ENCODE measurements around the gene GALNS. TPM values are rescaled to one million over a fixed set of nuclear protein-coding genes. Genes with fewer than 3 reads are reported as not detected.
A peak's percentile ranks its signal among the peaks of the same experiment; 100 is the strongest.

GALNS gene
- total RNA-seq, 2 experiments from 2014 or later = 18.4 to 19.7 TPM

DNA sequence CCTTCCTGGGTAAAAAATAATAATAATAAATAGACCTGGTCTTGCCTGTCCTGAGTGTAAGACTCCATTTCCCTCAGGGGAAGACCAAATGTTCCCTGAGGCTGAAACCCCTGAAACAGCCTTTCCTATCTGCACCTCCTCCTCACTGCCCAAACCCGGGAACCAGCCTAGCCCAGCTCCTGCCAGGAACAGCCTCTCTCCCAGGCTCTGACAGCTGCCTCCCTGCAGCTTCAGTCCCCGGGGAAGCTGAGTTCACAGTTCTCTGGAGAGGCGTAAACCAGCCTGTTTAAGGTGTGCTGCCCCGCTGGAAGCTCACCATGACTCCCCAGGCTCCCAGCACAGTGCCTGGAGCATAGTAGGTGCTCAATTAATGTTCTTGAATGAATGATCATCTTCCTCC lies 60.5 kb downstream of the GALNS start:
- Histone ChIP-seq H3K4me3 (ENCODE audit: low read length) (no peak overlapping the region), H3K36me3 (ENCODE audit: insufficient read depth, low read length) (no peaks in the 10 kb centered on the region), H3K27ac (ENCODE audit: low read depth in 1 of 2, low read length in 2 of 2) (peak overlapping the region in 1 of 2 donors; percentile 60), H3K9me3 (ENCODE audit: control insufficient read depth in 1 of 2, insufficient read depth in 1 of 2, low read length in 2 of 2) (no peaks in the 10 kb centered on the region), H3K4me1 (ENCODE audit: insufficient read depth, low read length) (peaks cover 66% of the 10 kb centered on the region), H3K27me3 (ENCODE audit: control insufficient read depth in 1 of 2, insufficient read depth in 2 of 2, low read length in 2 of 2) (no peaks in the 10 kb centered on the region)
- H3K4me3 Mint-ChIP-seq = no peak overlapping the region
- no peaks in the 10 kb centered on the region for H3K36me3 Mint-ChIP-seq (ENCODE audit: low read depth)
- DNase-seq (no peak), ATAC-seq (ENCODE audit: poor library complexity) (no peak)
- ChIA-PET POLR2A (interaction anchor here (1.2 to 3.8 kb wide), 2 partner anchors 15 kb away, joined by 3 to 22 read pairs; partner anchors contain the start of gene APRT), CTCF (no interaction called here)
- H3K9me3 Mint-ChIP-seq = no peaks in the 10 kb centered on the region
- intact Hi-C loops (cut with DNase I, micrococcal nuclease) = no loop called here
- H3K27me3 Mint-ChIP-seq = no peaks in the 10 kb centered on the region
- TF ChIP-seq, protein P1, sequence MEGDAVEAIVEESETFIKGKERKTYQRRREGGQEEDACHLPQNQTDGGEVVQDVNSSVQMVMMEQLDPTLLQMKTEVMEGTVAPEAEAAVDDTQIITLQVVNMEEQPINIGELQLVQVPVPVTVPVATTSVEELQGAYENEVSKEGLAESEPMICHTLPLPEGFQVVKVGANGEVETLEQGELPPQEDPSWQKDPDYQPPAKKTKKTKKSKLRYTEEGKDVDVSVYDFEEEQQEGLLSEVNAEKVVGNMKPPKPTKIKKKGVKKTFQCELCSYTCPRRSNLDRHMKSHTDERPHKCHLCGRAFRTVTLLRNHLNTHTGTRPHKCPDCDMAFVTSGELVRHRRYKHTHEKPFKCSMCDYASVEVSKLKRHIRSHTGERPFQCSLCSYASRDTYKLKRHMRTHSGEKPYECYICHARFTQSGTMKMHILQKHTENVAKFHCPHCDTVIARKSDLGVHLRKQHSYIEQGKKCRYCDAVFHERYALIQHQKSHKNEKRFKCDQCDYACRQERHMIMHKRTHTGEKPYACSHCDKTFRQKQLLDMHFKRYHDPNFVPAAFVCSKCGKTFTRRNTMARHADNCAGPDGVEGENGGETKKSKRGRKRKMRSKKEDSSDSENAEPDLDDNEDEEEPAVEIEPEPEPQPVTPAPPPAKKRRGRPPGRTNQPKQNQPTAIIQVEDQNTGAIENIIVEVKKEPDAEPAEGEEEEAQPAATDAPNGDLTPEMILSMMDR (IDR thresholded peaks at IDR 0.05) = no peak
- peak overlapping the region; percentile 71 for H3K27ac Mint-ChIP-seq
- peaks cover 54% of the 10 kb centered on the region for H3K4me1 Mint-ChIP-seq (ENCODE audit: low read depth)

DNA sequence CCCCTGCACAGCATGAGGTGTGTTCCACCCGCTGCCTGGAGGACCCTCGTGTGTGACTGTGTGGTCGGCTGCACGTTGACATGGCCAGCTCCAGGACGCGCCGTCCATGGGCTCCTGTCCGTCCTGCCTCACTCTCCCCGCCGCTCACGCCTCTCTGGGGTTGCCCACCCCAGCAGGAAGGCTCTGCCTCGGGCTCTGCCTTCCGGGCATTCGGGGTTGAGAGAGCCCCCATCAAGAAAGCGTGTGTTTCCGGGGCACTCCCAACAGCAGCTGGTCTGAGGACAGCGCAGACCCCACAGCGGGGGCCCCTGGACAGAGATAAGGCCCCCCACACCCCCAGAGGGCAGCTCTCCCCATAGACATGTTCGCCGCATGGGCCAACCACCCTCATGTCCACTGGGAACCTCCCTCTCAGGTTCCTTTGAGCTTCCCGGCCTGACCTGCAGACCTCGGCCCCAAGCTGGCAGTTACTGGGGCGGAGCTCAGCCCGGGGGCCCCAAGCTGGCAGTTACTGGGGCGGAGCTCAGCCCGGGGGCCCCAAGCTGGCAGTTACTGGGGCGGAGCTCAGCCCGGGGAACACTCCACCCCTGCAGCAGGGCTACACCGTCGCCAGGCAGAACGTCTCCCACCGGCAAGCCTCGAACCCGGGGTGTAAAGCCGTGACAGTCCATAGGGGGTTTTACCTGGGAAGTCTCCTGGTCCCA lies 63.3 kb downstream of the GALNS start:
- Mint-ChIP-seq H3K27me3 (no peaks in the 10 kb centered on the region), H3K4me3 (peak overlapping the region; percentile 25), H3K36me3 (ENCODE audit: low read depth) (no peaks in the 10 kb centered on the region), H3K4me1 (ENCODE audit: low read depth) (peaks cover 59% of the 10 kb centered on the region), H3K9me3 (no peaks in the 10 kb centered on the region), H3K27ac (peak overlapping the region; percentile 84)
- Histone ChIP-seq H3K27me3 (ENCODE audit: control insufficient read depth in 1 of 2, insufficient read depth in 2 of 2, low read length in 2 of 2) (no peaks in the 10 kb centered on the region), H3K36me3 (ENCODE audit: insufficient read depth, low read length) (no peaks in the 10 kb centered on the region), H3K4me3 (ENCODE audit: low read length) (peak overlapping the region; percentile 14), H3K4me1 (ENCODE audit: insufficient read depth, low read length) (peaks cover 73% of the 10 kb centered on the region), H3K9me3 (ENCODE audit: control insufficient read depth in 1 of 2, insufficient read depth in 1 of 2, low read length in 2 of 2) (no peaks in the 10 kb centered on the region), H3K27ac (ENCODE audit: low read depth in 1 of 2, low read length in 2 of 2) (peak overlapping the region; percentile 21 to 34)
- CTCF ChIA-PET = interaction anchor here (1.1 to 3.1 kb wide), 2 partner anchors 9 to 56 kb away, joined by 3 to 16 read pairs; no protein-coding TSS in a partner anchor
- POLR2A ChIA-PET = interaction anchor here (0.9 to 3.1 kb wide), 5 partner anchors 9 to 93 kb away, joined by 3 to 19 read pairs (median 5); partner anchors contain the start of gene CDT1
- DNase-seq = peak in 2 of 14 experiments; percentile 27 to 40
- TF ChIP-seq, protein P1 (IDR thresholded peaks at IDR 0.05) = no peak
- intact Hi-C loops (cut with DNase I, micrococcal nuclease) = no loop called here
- ATAC-seq (ENCODE audit: poor library complexity) = no peak

DNA sequence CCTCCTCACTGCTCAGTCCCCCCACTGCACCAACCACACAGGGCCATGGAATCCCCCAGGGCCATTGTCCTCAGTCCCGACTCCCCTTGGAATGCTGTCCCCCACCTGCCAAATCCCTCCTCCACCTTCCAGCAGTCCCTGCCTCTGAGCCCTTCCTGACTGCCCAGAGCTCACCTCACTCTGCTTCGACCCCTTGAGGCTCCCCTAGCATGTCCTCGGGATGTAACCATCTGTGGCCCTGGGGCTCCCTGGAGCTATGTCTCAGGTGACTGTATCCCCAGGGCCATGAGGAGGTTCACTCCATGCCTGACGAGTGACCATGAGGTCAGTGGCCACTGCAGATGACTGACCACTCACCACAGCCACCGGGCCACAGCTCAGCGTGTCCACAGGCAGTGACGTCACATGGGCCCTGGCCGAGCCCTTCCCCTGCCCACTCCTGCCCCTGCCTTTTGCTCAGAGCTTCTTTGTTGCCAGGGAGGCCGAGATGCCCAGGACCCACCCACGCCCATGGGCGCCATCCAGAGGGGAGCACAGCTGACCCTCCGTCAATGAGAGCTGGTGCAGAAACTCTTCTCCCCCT lies 64.0 kb downstream of the GALNS start:
- H3K4me3 Mint-ChIP-seq = peak overlapping the region; percentile 66
- no peaks in the 10 kb centered on the region for H3K27me3 Mint-ChIP-seq
- peak overlapping the region; percentile 72 for H3K27ac Mint-ChIP-seq
- ChIA-PET CTCF (interaction anchor here (1.1 to 3.1 kb wide), 2 partner anchors 10 to 55 kb away, joined by 3 to 16 read pairs; no protein-coding TSS in a partner anchor), POLR2A (interaction anchor here (0.9 to 3.1 kb wide), 4 partner anchors 9 to 92 kb away, joined by 3 to 19 read pairs (median 4); no protein-coding TSS in a partner anchor)
- Histone ChIP-seq H3K9me3 (ENCODE audit: control insufficient read depth in 1 of 2, insufficient read depth in 1 of 2, low read length in 2 of 2) (no peaks in the 10 kb centered on the region), H3K27me3 (ENCODE audit: control insufficient read depth in 1 of 2, insufficient read depth in 2 of 2, low read length in 2 of 2) (no peaks in the 10 kb centered on the region), H3K4me1 (ENCODE audit: insufficient read depth, low read length) (peaks cover 73% of the 10 kb centered on the region), H3K27ac (ENCODE audit: low read depth in 1 of 2, low read length in 2 of 2) (peak overlapping the region in 1 of 2 donors; percentile 70), H3K4me3 (ENCODE audit: low read length) (no peak overlapping the region), H3K36me3 (ENCODE audit: insufficient read depth, low read length) (no peaks in the 10 kb centered on the region)
- no peak for DNase-seq
- ATAC-seq (ENCODE audit: poor library complexity) = no peak
- TF ChIP-seq, protein P1 (IDR thresholded peaks at IDR 0.05) = no peak
- intact Hi-C loops (cut with DNase I, micrococcal nuclease) = no loop called here
- H3K4me1 Mint-ChIP-seq (ENCODE audit: low read depth) = peaks cover 59% of the 10 kb centered on the region
- no peaks in the 10 kb centered on the region for H3K9me3 Mint-ChIP-seq
- H3K36me3 Mint-ChIP-seq (ENCODE audit: low read depth) = no peaks in the 10 kb centered on the region
